Liver (tissue), 9 donors: ENCODE results near the gene GCNT4. TPM values are rescaled to one million over a fixed set of nuclear protein-coding genes. Genes with fewer than 3 reads are reported as not detected.

Source experiments
- DNase-seq: peaks from one replicate; pipeline ENCODE4 v3.0.0-alpha.2; 2017; ENCODE audit warnings: low spot score
- H3K27ac ChIP-seq, 2 donors: one replicate each; pipeline ENCODE4 v1.7.0; 2013; ENCODE audit warnings: inconsistent platforms in 2 of 2, low read length in 2 of 2, control low read depth in 1 of 2, low read depth in 1 of 2, mild to moderate bottlenecking in 1 of 2
- H3K27me3 ChIP-seq, 4 donors: one replicate each; pipeline versions ENCODE4 v1.6.1 to v1.7.0; 2013; ENCODE audit warnings: low read length in 3 of 4, inconsistent platforms in 1 of 4, mild to moderate bottlenecking in 1 of 4, moderate library complexity in 1 of 4; ENCODE audit not compliant: control insufficient read depth in 4 of 4, insufficient read depth in 4 of 4
- H3K36me3 ChIP-seq, 4 donors: one replicate each; pipeline versions ENCODE4 v1.6.1 to v1.7.0; 2013; ENCODE audit warnings: low read length in 3 of 4, mild to moderate bottlenecking in 3 of 4, low read depth in 1 of 4, moderate library complexity in 1 of 4; ENCODE audit not compliant: control insufficient read depth in 4 of 4, insufficient read depth in 3 of 4
- H3K4me1 ChIP-seq, 4 donors: one replicate each; pipeline versions ENCODE4 v1.6.1 to v1.7.0; 2013; ENCODE audit warnings: low read length in 3 of 4, mild to moderate bottlenecking in 3 of 4, moderate library complexity in 1 of 4; ENCODE audit not compliant: control insufficient read depth in 4 of 4, insufficient read depth in 4 of 4
- H3K4me3 ChIP-seq, 3 donors: one replicate each; pipeline versions ENCODE4 v1.6.1 to v1.7.0; 2013; ENCODE audit warnings: low read length in 3 of 3, control low read depth in 1 of 3, low read depth in 1 of 3, mild to moderate bottlenecking in 1 of 3
- H3K9ac ChIP-seq, 2 donors: one replicate each; pipeline ENCODE4 v1.7.0; 2013; ENCODE audit warnings: low read length in 2 of 2, mild to moderate bottlenecking in 2 of 2, moderate library complexity in 2 of 2, control low read depth in 1 of 2, low read depth in 1 of 2
- H3K9me3 ChIP-seq, 4 donors: one replicate each; pipeline versions ENCODE4 v1.6.1 to v1.7.0; 2013; ENCODE audit warnings: low read length in 3 of 4; ENCODE audit not compliant: control insufficient read depth in 4 of 4
- CTCF ChIP-seq: fragments of 150-350 bp; IDR thresholded peaks from 2 replicates; pipeline ENCODE4 v1.5.1; 2017; ENCODE audit warnings: improper control_type of control experiment, low read depth, low read length; ENCODE audit not compliant: missing input control
- EGR1 ChIP-seq, 2 donors: IDR thresholded peaks; 2 replicates each; pipeline ENCODE4 v1.6.1; 2016 to 2018; ENCODE audit warnings: antibody characterized with exemption in 2 of 2, low read depth in 2 of 2
- FOXA1 ChIP-seq: IDR thresholded peaks from 2 replicates; pipeline ENCODE4 v1.6.1; 2016; ENCODE audit warnings: antibody characterized with exemption
- FOXA2 ChIP-seq: IDR thresholded peaks from 2 replicates; pipeline ENCODE4 v1.6.1; 2016; ENCODE audit warnings: antibody characterized with exemption
- GABPA ChIP-seq, 2 donors: IDR thresholded peaks in 1 of 2; conservative IDR thresholded peaks in 1 of 2; 2 replicates each; pipeline ENCODE4 v1.6.1; 2016; ENCODE audit warnings: antibody characterized with exemption in 2 of 2, mild to moderate bottlenecking in 1 of 2, moderate library complexity in 1 of 2
- HNF4A ChIP-seq, 2 donors: conservative IDR thresholded peaks; 2 replicates each; pipeline ENCODE4 v1.6.1; 2016; ENCODE audit warnings: antibody characterized with exemption in 2 of 2, mild to moderate bottlenecking in 2 of 2
- HNF4G ChIP-seq: IDR thresholded peaks from 2 replicates; pipeline ENCODE4 v1.6.1; 2016; ENCODE audit warnings: antibody characterized with exemption
- JUND ChIP-seq, 2 donors: IDR thresholded peaks; 2 replicates each; pipeline ENCODE4 v1.6.1; 2016; ENCODE audit warnings: antibody characterized with exemption in 2 of 2
- NR2F2 ChIP-seq: IDR thresholded peaks from 2 replicates; pipeline ENCODE4 v1.6.1; 2016; ENCODE audit warnings: antibody characterized with exemption
- RAD21 ChIP-seq, 2 donors: IDR thresholded peaks; 2 replicates each; pipeline ENCODE4 v1.6.1; 2016; ENCODE audit warnings: antibody characterized with exemption in 2 of 2, mild to moderate bottlenecking in 2 of 2
- REST ChIP-seq: IDR thresholded peaks from 2 replicates; pipeline ENCODE4 v1.6.1; 2016; ENCODE audit warnings: antibody characterized with exemption, mild to moderate bottlenecking
- RXRA ChIP-seq, 2 donors: IDR thresholded peaks; 2 replicates each; pipeline ENCODE4 v1.6.1; 2017 to 2018; ENCODE audit warnings: antibody characterized with exemption in 2 of 2, mild to moderate bottlenecking in 1 of 2
- SP1 ChIP-seq: IDR thresholded peaks from 2 replicates; pipeline ENCODE4 v1.6.1; 2018; ENCODE audit warnings: antibody characterized with exemption, mild to moderate bottlenecking
- ZBTB33 ChIP-seq: IDR thresholded peaks from 2 replicates; pipeline ENCODE4 v1.6.1; 2016; ENCODE audit warnings: antibody characterized with exemption
- WGBS: extraction: QIAGEN DNeasy Blood & Tissue Kit; methylation state at CpG from one replicate; pipeline ENCODE4 v1.1.7; 2013; 5-methylcytosine and 5-hydroxymethylcytosine counted together
- polyA plus RNA-seq, 2 donors: library from polyadenylated mRNA; stranded (reverse) in 1 of 2; unstranded in 1 of 2; fragments of 200-250 nt in 1 of 2; fragments of >200 nt in 1 of 2; fragmentation: Nextera tagmentation in 1 of 2; extraction: Ambion mirVana in 1 of 2; gene quantifications; one replicate each; pipeline versions ENCODE4 v1.2.1 to v1.2.3, GENCODE V29; 2013 to 2015
- total RNA-seq, 2 donors: library from RNA; depleted of rRNA; stranded (reverse); fragments of >200 nt; gene quantifications; one replicate each; pipeline ENCODE4 v1.2.3, GENCODE V29; 2014
- TF ChIP-seq, protein P1 (sequence below): IDR thresholded peaks from 2 replicates; pipeline ENCODE4 v1.6.1; 2016; ENCODE audit warnings: antibody characterized with exemption
- TF ChIP-seq, protein P2 (sequence below): IDR thresholded peaks from 2 replicates; pipeline ENCODE4 v1.6.1; 2016; ENCODE audit warnings: antibody characterized with exemption
- donor health status: healthy.
- donor health status: healthy.
- donor health status: healthy.
- donor health status: healthy.
- donor health status: healthy.

GCNT4 gene
- total and polyA plus RNA-seq, 4 donors = 0.25 to 1.3 (median 0.39) TPM

- H3K4me1 ChIP-seq = no peaks in the 10 kb centered on the region
- H3K9me3 ChIP-seq = no peaks in the 10 kb centered on the region
- no peak overlapping the region for H3K27ac ChIP-seq
- no peak for DNase-seq
- H3K27me3 ChIP-seq = no peaks in the 10 kb centered on the region
- no peak overlapping the region for H3K4me3 ChIP-seq
- no peaks in the 10 kb centered on the region for H3K36me3 ChIP-seq
- WGBS = 53% methylated on average over 3 of the region's 3 CpGs
- TF ChIP-seq HNF4A (conservative IDR thresholded peaks at IDR 0.05) (no peak), REST (no peak), FOXA1 (no peak), RAD21 (IDR thresholded peaks at IDR 0.05) (no peak), JUND (IDR thresholded peaks at IDR 0.05) (no peak), CTCF (no peak), EGR1 (IDR thresholded peaks at IDR 0.05; ENCODE audit: low read depth in 2 of 2) (no peak), NR2F2 (no peak), FOXA2 (no peak), RXRA (IDR thresholded peaks at IDR 0.05) (no peak), HNF4G (no peak), SP1 (no peak), ZBTB33 (no peak)
- TF ChIP-seq, protein P1, sequence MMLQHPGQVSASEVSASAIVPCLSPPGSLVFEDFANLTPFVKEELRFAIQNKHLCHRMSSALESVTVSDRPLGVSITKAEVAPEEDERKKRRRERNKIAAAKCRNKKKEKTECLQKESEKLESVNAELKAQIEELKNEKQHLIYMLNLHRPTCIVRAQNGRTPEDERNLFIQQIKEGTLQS = no peak
- TF ChIP-seq, protein P2, sequence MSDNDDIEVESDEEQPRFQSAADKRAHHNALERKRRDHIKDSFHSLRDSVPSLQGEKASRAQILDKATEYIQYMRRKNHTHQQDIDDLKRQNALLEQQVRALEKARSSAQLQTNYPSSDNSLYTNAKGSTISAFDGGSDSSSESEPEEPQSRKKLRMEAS = no peak
- no peak overlapping the region for H3K9ac ChIP-seq
Measured at GRCh38 chr5:75021219-75021618, 31.1 kb downstream of the GCNT4 start.

- Histone ChIP-seq H3K9me3 (no peaks in the 10 kb centered on the region), H3K4me3 (no peak overlapping the region), H3K36me3 (no peaks in the 10 kb centered on the region), H3K27me3 (no peaks in the 10 kb centered on the region), H3K27ac (no peak overlapping the region), H3K9ac (no peak overlapping the region), H3K4me1 (no peaks in the 10 kb centered on the region)
- TF ChIP-seq EGR1 (IDR thresholded peaks at IDR 0.05; ENCODE audit: low read depth in 2 of 2) (no peak), RAD21 (IDR thresholded peaks at IDR 0.05) (no peak), NR2F2 (no peak), GABPA (IDR thresholded peaks at IDR 0.05 in 1 of 2, conservative IDR thresholded peaks at IDR 0.05 in 1 of 2) (no peak), RXRA (IDR thresholded peaks at IDR 0.05) (no peak), HNF4A (conservative IDR thresholded peaks at IDR 0.05) (no peak), FOXA2 (no peak)
- TF ChIP-seq, protein P1 = no peak
- no peak for DNase-seq
- 86% methylated on average over 10 of the region's 10 CpGs for WGBS
Measured at GRCh38 chr5:75020016-75020656, 32.2 kb downstream of the GCNT4 start.
